Spleen (tissue), 7 donors: Measurements from ENCODE around the gene PRPF31.

ENCODE experiments used
- CTCF ChIP-seq, 11 experiments: fragments of 200-600 bp in 7 of 11; fragments of 450-650 bp in 4 of 11; sonication (generic) in 4 of 11; IDR thresholded peaks in 8 of 11; conservative IDR thresholded peaks in 3 of 11; 1 replicate in 7 of 11; 2 replicates in 4 of 11; pipeline versions ENCODE4 v1.4.0 to v1.8.0; 2016 to 2021; ENCODE audit warnings: antibody characterized with exemption in 11 of 11, inconsistent platforms in 4 of 11, mild to moderate bottlenecking in 1 of 11
- POLR2A ChIP-seq, 3 donors: fragments of 450-650 bp; IDR thresholded peaks; one replicate each; pipeline ENCODE4 v1.5.1; 2017; ENCODE audit warnings: antibody characterized with exemption in 3 of 3, mild to moderate bottlenecking in 1 of 3
- POLR2AphosphoS5 ChIP-seq, 3 donors: sonication (generic); formaldehyde crosslinking; IDR thresholded peaks; one replicate each; pipeline ENCODE4 v1.5.1; 2017; ENCODE audit warnings: antibody characterized with exemption in 3 of 3
- donor health status: DM: no; HTN: no; CAD: no; lungs with moderate emphysema.
- donor health status: DM: no; HTN: no; CAD: no.
- donor health status: DM: no; HTN: no; CAD: no.

- TF ChIP-seq CTCF (IDR thresholded peaks at IDR 0.05 in 8 of 11, conservative IDR thresholded peaks at IDR 0.05 in 3 of 11) (no peak), POLR2A (IDR thresholded peaks at IDR 0.05) (no peak), POLR2AphosphoS5 (IDR thresholded peaks at IDR 0.05) (no peak)
Measured at GRCh38 chr19:54077334-54077733, 38.2 kb upstream of the PRPF31 start.
